NOMO-1 treated with dmso at 0.1 percent for 144 hours (cell line): ENCODE measurements around the gene BACH2.
"Not testable (repeated sequence)": the region's sequence is repeated elsewhere in the genome, so short reads cannot be mapped to it uniquely, and the experiment has no call there.

ENCODE experiments used
- DNase-seq: peaks from one replicate; lab custom pipeline; 2025; ENCODE audit not compliant: unreplicated experiment; lab: John Stamatoyannopoulos, UW

BACH2 gene

GRCh38 chr6:90076511-90077415, 219.9 kb downstream of the BACH2 start:
- no peak for DNase-seq

GRCh38 chr6:90074161-90074850, 222.3 kb downstream of the BACH2 start:
- DNase-seq, result no peak

- DNase-seq, result no peak
These were observed 223.6 kb downstream of the BACH2 start for GRCh38 chr6:90072935-90073464.

GRCh38 chr6:90072501-90072900, 224.1 kb downstream of the BACH2 start:
- no peak for DNase-seq

GRCh38 chr6:90068703-90069523, 227.7 kb downstream of the BACH2 start:
- DNase-seq, result no peak

- DNase-seq, result no peak
These were observed 228.4 kb downstream of the BACH2 start for GRCh38 chr6:90068264-90068663.

GRCh38 chr6:90066697-90067096, 229.9 kb downstream of the BACH2 start:
- DNase-seq, result no peak

GRCh38 chr6:90065173-90065572, 231.5 kb downstream of the BACH2 start:
- no peak for DNase-seq

GRCh38 chr6:90062667-90063066, 234.0 kb downstream of the BACH2 start:
- no peak for DNase-seq

GRCh38 chr6:90062051-90062450, 234.6 kb downstream of the BACH2 start:
- no peak for DNase-seq

- DNase-seq, result not testable (repeated sequence)
These were observed 237.5 kb downstream of the BACH2 start for GRCh38 chr6:90059178-90059577.

GRCh38 chr6:90055924-90056323, 240.7 kb downstream of the BACH2 start:
- DNase-seq, result not testable (repeated sequence)

- DNase-seq, result not testable (repeated sequence)
These were observed 242.4 kb downstream of the BACH2 start for GRCh38 chr6:90054193-90054592.

- DNase-seq, result no peak
These were observed 243.0 kb downstream of the BACH2 start for GRCh38 chr6:90053614-90054013.

GRCh38 chr6:90049295-90049694, 247.3 kb downstream of the BACH2 start:
- no peak for DNase-seq

GRCh38 chr6:90048206-90048967, 248.3 kb downstream of the BACH2 start:
- DNase-seq, result no peak

GRCh38 chr6:90045535-90045934, 251.1 kb downstream of the BACH2 start:
- DNase-seq, result no peak

- DNase-seq, result no peak
These were observed 251.7 kb downstream of the BACH2 start for GRCh38 chr6:90044833-90045381.

GRCh38 chr6:90044182-90044832, 252.3 kb downstream of the BACH2 start:
- no peak for DNase-seq

- no peak for DNase-seq
These were observed 255.7 kb downstream of the BACH2 start for GRCh38 chr6:90040931-90041330.
